ENCODE measurements around the gene MIA2. TPM values are rescaled to one million over a fixed set of nuclear protein-coding genes. Genes with fewer than 3 reads are reported as not detected.
"Not testable (repeated sequence)": the region's sequence is repeated elsewhere in the genome, so short reads cannot be mapped to it uniquely, and the experiment has no call there.

The MIA2 gene
- total and polyA plus RNA-seq, 9 of the 15 experiments (the other 6 are each of a cell fraction or from before 2014, with no cell fraction given), result 6.0 to 21.8 (median 12.8) TPM

DNA sequence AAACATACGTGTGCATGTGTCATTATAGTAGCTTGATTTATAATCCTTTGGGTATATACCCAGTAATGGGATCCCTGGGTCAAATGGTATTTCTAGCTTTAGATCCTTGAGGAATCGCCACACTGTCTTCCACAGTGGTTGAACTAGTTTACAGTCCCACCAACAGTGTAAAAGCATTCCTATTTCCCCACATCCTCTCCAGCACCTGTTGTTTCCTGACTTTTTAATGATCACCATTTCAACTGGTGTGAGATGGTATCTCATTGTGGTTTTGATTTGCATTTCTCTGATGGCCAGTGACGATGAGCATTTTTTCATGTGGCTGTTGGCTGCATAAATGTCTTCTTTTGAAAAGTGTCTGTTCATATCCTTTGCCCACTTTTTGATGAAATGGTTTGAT is 26.4 kb downstream of the MIA2 start:
- H2AFZ ChIP-seq (ENCODE audit: low read depth, low read length); H3K27me3 ChIP-seq (ENCODE audit: control insufficient read depth in 2 of 2, insufficient read depth in 2 of 2, low read length in 2 of 2); H3K36me3 ChIP-seq (ENCODE audit: control insufficient read depth, insufficient read depth, low read length); H3K4me3 ChIP-seq; H3K4me1 ChIP-seq (replicated peaks in 1 of 2; ENCODE audit: control insufficient read depth in 2 of 2, insufficient read depth in 2 of 2, low read length in 2 of 2); H3K9me3 ChIP-seq (replicated peaks; ENCODE audit: control insufficient read depth, insufficient read depth, low read depth, low read length); CTCF ChIA-PET (ENCODE audit: low intra/inter-chr PET ratio); H4K20me1 ChIP-seq (replicated peaks; ENCODE audit: control insufficient read depth, insufficient read depth, low read length); H3K4me2 ChIP-seq (ENCODE audit: insufficient read depth, low read length); ATAC-seq; FAIRE-seq; in situ Hi-C loops (cut with MboI); BruUV-seq (replicated peaks); H3K27ac ChIP-seq (ENCODE audit: extremely low read depth, low read depth, low read length); POLR2A ChIA-PET; H3K79me2 ChIP-seq (ENCODE audit: control insufficient read depth, insufficient read depth, low read length); H3K9ac ChIP-seq (ENCODE audit: insufficient read depth in 1 of 2, low read depth in 2 of 2, low read length in 2 of 2); DNase-seq (ENCODE audit: extremely low read depth in 1 of 4, low spot score in 3 of 4); H3K9me1 ChIP-seq (ENCODE audit: control insufficient read depth, insufficient read depth, low read length): not testable (repeated sequence)
- TF ChIP-seq ZNF184 (CRISPR knock-in tag; IDR thresholded peaks at IDR 0.05), result peak; percentile 75; the same call in 1 of the 2 replicates
- WGBS (ENCODE audit: insufficient coverage, low coverage, missing lambda C conversion rate), result 52% methylated on average over 2 of the region's 3 CpGs
- intact Hi-C loops (cut with micrococcal nuclease), result loop anchor here (10.0 kb wide), 1 partner anchor 85 kb away; the partner anchor contains the start of genes PNN and TRAPPC6B

DNA sequence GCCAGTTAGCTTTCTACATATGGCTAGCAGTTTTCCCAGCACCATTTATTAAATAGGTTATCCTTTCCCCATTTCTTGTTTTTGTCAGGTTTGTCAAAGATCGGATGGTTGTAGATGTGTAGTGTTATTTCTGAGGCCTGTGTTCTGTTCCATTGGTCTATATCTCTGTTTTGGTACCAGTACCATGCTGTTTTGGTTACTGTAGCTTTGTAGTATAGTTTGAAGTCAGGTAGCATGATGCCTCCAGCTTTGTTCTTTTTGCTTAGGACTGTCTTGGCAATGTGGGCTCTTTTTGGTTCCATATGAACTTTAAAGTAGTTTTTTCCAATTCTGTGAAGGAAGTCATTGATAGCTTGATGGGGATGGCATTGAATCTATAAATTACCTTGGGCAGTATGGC is 28.5 kb downstream of the MIA2 start:
- H3K4me2 ChIP-seq (ENCODE audit: insufficient read depth, low read length); DNase-seq (ENCODE audit: extremely low read depth in 1 of 4, low spot score in 3 of 4); H3K4me3 ChIP-seq; ATAC-seq; H3K4me1 ChIP-seq (replicated peaks in 1 of 2; ENCODE audit: control insufficient read depth in 2 of 2, insufficient read depth in 2 of 2, low read length in 2 of 2); CTCF ChIA-PET (ENCODE audit: low intra/inter-chr PET ratio); H3K27ac ChIP-seq (ENCODE audit: extremely low read depth, low read depth, low read length); H3K36me3 ChIP-seq (ENCODE audit: control insufficient read depth, insufficient read depth, low read length); H3K9ac ChIP-seq (ENCODE audit: insufficient read depth in 1 of 2, low read depth in 2 of 2, low read length in 2 of 2); H3K9me3 ChIP-seq (replicated peaks; ENCODE audit: control insufficient read depth, insufficient read depth, low read depth, low read length); H2AFZ ChIP-seq (ENCODE audit: low read depth, low read length); H3K27me3 ChIP-seq (ENCODE audit: control insufficient read depth in 2 of 2, insufficient read depth in 2 of 2, low read length in 2 of 2); H4K20me1 ChIP-seq (replicated peaks; ENCODE audit: control insufficient read depth, insufficient read depth, low read length); FAIRE-seq; BruUV-seq (replicated peaks); H3K79me2 ChIP-seq (ENCODE audit: control insufficient read depth, insufficient read depth, low read length); H3K9me1 ChIP-seq (ENCODE audit: control insufficient read depth, insufficient read depth, low read length); POLR2A ChIA-PET; in situ Hi-C loops (cut with MboI): not testable (repeated sequence)
- 75% methylated on average over 1 of the region's 1 CpG for WGBS (ENCODE audit: insufficient coverage, low coverage, missing lambda C conversion rate)
- intact Hi-C loops (cut with micrococcal nuclease), result loop anchor here (10.0 kb wide), 1 partner anchor 87 kb away; the partner anchor contains the start of genes PNN and TRAPPC6B
- TF ChIP-seq BCOR (IDR thresholded peaks at IDR 0.05), result peak; percentile 60; the same call in 1 of the 2 replicates
